Fibroblast of skin of left biceps (primary cell): ENCODE measurements around the gene PREX1.
"Not testable (repeated sequence)": the region's sequence is repeated elsewhere in the genome, so short reads cannot be mapped to it uniquely, and the experiment has no call there.

Source experiments
- DNase-seq, 2 experiments: peaks; one replicate each; pipeline ENCODE4 v3.0.0-alpha.2; 2013; ENCODE audit warnings: low read depth in 2 of 2

Gene PREX1

GRCh38 chr20:48846516-48847492, 19.0 kb upstream of the PREX1 start:
- no peak for DNase-seq

GRCh38 chr20:48845721-48846306, 18.0 kb upstream of the PREX1 start:
- no peak for DNase-seq

GRCh38 chr20:48844996-48845395, 17.2 kb upstream of the PREX1 start:
- no peak for DNase-seq

- DNase-seq = not testable (repeated sequence)
Measured at GRCh38 chr20:48843896-48844295, 16.1 kb upstream of the PREX1 start.

DNA sequence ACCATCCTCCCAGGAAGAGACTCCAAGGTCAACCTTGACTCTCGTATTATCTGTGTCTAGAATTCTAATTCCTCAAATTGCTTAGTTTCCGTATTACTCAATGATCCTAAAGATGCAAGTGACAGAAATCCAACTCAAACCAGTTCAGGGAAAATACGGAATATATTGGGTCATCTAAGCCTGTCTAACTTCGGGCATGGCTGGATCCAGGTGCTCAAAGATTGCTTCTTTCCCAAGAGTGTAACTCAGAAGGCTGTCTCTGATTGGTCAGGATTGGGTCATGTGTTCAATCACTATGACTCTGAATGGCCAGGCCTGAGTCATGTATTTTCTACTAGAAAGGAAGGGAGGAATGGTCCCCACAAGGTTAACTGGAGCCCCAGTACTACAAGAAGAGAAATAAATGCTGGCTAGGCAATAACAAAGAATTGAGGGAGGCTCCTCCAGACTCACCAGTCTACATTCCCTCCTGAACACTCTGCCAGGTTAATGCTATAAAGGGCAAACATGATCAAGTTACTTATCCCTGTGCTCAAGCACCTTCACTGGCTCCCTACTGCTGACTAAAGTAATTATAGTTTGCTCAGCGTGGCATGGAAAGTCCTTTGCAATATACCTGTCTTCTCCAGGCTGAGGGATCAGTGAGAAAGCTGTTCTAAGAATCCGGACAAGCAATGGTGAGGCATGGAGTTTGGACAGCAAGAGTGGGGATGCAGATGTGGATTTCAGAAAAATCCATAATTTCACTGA, 15.4 kb upstream of the PREX1 start:
- DNase-seq = no peak

DNA sequence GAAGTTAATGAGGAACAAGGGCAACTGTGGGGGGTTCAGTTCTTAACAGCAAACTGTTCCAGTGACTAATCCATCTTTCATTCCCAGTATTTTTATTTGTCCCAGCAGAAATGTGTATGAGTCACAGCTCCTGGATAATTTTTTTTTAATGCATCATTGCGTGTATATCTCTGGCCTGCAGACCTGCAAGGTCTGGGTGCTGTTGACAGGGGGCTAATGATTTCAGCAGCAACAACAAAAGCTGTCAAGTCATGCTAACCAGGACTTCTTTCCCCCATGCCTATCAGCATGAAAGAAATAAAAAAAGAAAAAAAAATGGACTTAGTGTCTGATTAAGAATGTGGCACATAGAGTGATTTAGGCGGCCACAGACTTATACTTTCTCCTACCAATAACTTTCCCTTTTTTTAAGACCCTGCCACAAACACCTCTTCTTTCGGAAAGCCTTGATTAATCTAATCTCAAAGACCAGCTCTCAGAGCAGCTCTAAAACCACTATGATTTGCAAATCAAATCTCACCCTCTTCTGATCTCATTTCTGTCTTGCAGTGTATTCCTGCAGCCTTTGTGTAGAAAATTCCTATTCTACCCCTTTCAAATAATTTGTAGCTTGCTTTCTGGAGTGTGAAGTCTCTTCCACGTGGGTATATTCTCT, 14.2 kb upstream of the PREX1 start:
- peak; percentile 82 to 83 for DNase-seq

DNA sequence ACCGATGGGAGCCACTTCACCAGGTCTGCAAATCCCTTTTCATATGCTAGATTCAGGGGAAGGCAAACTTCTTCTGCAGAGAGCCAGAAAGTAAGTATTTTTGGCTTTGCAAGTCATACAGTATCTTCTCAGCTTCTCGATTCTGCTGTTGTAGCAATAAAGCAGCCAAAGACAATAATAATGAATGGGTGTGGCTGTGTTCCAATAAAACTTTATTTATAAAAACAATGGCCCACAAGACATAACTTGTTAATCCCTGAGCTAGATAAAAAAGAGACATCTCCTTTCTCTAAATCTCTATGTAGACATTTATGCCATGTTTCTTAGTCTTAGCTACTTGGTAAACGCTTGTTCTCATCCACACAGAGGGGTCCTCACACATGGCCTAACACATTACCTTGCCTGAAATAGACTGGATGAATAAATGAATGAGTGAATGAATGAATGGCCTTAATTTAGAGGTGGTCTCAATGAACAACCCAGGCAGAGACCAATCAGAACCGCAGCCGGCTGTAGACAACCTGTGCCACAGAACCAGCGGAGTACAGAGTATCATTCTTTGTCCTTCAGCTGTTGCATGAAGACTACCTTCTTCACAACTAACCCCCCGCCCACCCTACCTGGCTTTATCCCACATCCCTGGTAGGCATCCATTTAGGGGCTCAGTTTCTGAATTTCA, 13.5 kb upstream of the PREX1 start:
- DNase-seq = no peak

DNA sequence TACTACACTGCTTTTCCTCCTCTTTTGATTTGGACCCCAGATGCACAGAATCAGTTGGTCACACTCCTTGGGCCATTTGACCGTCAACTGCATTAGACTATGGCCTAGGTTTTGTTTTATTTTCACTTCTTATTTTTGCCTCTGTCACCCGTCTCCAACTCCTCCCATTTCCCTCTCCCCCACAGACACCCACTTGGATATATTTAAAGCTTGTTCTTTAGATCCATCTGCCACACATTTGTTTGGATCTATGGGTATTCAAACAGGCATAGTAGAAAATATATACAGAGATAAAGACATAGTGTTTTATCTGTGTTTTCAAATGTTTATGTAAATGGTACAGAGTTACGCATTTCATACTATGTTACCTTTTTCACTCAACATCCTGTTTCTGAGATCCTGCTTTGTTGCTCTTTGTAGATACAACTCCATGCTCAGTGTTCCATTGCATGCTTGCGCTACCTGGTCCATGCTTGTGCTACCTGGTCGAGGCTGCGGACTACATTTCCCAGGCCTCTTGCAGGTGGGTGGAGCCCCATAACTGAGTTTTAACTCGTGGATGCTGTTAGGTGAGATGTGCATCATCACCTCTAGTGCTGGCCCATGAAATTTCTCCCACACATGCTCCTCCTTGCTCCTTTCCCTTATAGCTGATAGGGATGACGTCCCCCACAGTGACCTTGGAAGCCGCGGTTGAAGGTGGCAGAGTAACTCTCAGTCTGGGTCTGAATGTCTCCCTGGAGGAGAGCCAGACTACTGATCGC, 11.5 kb upstream of the PREX1 start:
- no peak for DNase-seq

DNA sequence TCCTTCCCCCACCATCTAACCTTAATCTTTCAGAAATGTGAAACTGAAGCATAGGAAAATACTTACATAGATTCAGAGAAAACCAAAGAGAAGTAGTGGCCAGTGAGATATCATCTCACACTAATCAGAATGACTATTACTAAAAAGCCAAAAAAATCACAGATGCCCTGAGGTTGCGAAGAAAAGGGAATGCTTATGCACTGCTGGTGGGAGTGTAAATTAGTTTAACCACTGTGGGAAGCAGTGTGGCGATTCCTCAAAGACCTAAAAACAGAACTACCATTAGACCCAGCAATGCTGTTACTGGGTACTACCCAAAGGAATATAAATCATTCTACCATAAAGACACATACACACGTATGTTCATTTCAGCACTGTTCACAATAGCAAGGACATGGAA, 9.2 kb upstream of the PREX1 start:
- DNase-seq = no peak

- DNase-seq = no peak
Measured at GRCh38 chr20:48835390-48835789, 7.6 kb upstream of the PREX1 start.

GRCh38 chr20:48834278-48834677, 6.5 kb upstream of the PREX1 start:
- no peak for DNase-seq

- no peak for DNase-seq
Measured at GRCh38 chr20:48832405-48832730, 4.6 kb upstream of the PREX1 start.

- no peak for DNase-seq
Measured at GRCh38 chr20:48831718-48832404, 4.1 kb upstream of the PREX1 start.

DNA sequence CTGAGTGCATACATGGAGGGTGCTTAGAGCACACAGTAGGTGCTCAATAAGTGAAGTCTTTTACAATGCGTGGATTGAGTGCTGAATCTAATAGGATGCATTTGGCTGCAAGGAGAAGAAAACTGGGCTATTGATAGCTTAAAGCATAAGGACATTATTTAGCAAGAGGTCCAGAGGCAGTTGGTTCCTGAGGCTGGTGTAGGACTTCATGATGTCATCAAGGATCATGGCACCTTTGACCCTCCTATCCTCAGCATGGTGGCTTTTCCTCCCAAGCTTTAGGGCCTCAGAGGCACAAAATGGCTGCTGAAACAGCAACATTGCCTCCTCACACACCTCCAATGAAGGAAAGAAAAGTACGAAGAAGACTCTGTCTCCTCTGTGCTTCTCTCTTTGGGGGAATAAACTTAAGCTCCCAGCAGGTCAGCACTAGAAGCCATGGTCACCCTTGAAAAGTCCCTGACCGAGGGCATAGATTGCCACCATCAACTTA, 3.1 kb upstream of the PREX1 start:
- no peak for DNase-seq

DNA sequence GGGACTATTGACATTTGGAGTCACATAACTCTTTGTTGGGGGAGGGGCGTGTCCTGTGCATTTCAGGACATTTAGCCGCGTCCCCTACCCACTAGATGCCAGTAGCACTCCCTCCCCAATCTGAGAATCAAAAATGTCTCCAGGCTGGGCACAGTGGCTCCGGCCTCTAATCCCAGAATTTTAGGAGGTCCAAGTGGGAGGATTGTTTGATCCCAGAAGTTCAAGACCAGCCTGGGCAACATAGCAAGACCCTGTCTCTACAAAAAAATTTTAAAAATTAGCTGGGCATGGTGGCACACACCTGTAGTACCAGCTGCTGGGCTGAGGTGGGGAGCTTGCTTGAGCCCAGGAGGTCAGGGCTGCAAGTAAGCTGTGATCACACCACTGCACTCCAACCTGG, 2.1 kb upstream of the PREX1 start:
- DNase-seq = no peak

GRCh38 chr20:48828734-48829460, 1.1 kb upstream of the PREX1 start:
- no peak for DNase-seq

GRCh38 chr20:48826883-48827771, 672 bp downstream of the PREX1 start:
- no peak for DNase-seq

- not testable (repeated sequence) for DNase-seq
Measured at GRCh38 chr20:48826480-48826879, 1.3 kb downstream of the PREX1 start.
